SK-N-SH (cell line): ENCODE results near the gene PCSK6. TPM values are rescaled to one million over a fixed set of nuclear protein-coding genes. Genes with fewer than 3 reads are reported as not detected.

Source experiments
- CTCF ChIA-PET: fragments of 300-600, 350-600 bp; formaldehyde crosslinking; extraction: SDS; loops from one replicate; lab custom pipeline; 2021; lab: Yijun Ruan, JAX
- POLR2A ChIA-PET: fragments of 350-600 bp; sonication (Branson Sonifier 250); formaldehyde crosslinking; extraction: SDS; loops from one replicate; lab custom pipeline; 2020; ENCODE audit warnings: antibody characterized with exemption, inconsistent platforms; lab: Yijun Ruan, JAX
- DNase-seq: peaks from one replicate; pipeline ENCODE4 v3.0.0; 2012
- H2AFZ ChIP-seq: fragments of 200-600 bp; sonication (generic); 2 replicates; pipeline ENCODE4 v1.8.1; 2016; ENCODE audit warnings: antibody characterized with exemption, mild to moderate bottlenecking, low read depth
- H3F3A ChIP-seq: fragments of 200-600 bp; sonication (generic); replicated peaks from 2 replicates; pipeline ENCODE3; 2016; ENCODE audit warnings: antibody characterized with exemption, mild to moderate bottlenecking; ENCODE audit not compliant: insufficient read depth
- H3K27ac ChIP-seq, 2 experiments: fragments of 200-500 bp in 1 of 2; fragments of 200-600 bp in 1 of 2; sonication (Bioruptor generic) in 1 of 2; sonication (generic), shearing (Covaris generic) in 1 of 2; 2 replicates each; pipeline versions ENCODE4 v1.5.1 to v1.6.1; 2014 to 2016; ENCODE audit warnings: low read depth in 2 of 2, inconsistent platforms in 1 of 2, low read length in 1 of 2, mild to moderate bottlenecking in 1 of 2, mixed read lengths in 1 of 2
- H3K27me3 ChIP-seq: fragments of 200-600 bp; sonication (generic), shearing (Covaris generic); 2 replicates; pipeline ENCODE4 v1.6.1; 2016; ENCODE audit warnings: mixed run types; ENCODE audit not compliant: insufficient read depth
- H3K36me3 ChIP-seq, 2 experiments: fragments of 200-500 bp in 1 of 2; fragments of 200-600 bp in 1 of 2; sonication (Bioruptor generic) in 1 of 2; sonication (generic) in 1 of 2; replicated peaks in 1 of 2; 2 replicates each; pipeline versions ENCODE3 to v1.5.1; 2014 to 2016; ENCODE audit warnings: low read length in 1 of 2, mild to moderate bottlenecking in 1 of 2; ENCODE audit not compliant: insufficient read depth in 2 of 2, control insufficient read depth in 1 of 2
- H3K4me1 ChIP-seq, 2 experiments: fragments of 200-500 bp in 1 of 2; fragments of 200-600 bp in 1 of 2; sonication (Bioruptor generic) in 1 of 2; sonication (generic), shearing (Covaris generic) in 1 of 2; 2 replicates each; pipeline versions ENCODE4 v1.5.1 to v1.6.1; 2014 to 2016; ENCODE audit warnings: low read depth in 1 of 2, low read length in 1 of 2, mixed run types in 1 of 2; ENCODE audit not compliant: insufficient read depth in 2 of 2, control insufficient read depth in 1 of 2
- H3K4me2 ChIP-seq: fragments of 200-600 bp; sonication (generic), shearing (Covaris generic); 2 replicates; pipeline ENCODE4 v1.6.1; 2017; ENCODE audit warnings: mixed run types
- H3K4me3 ChIP-seq, 2 experiments: fragments of 200-500 bp in 1 of 2; fragments of 200-600 bp in 1 of 2; sonication (Bioruptor generic) in 1 of 2; sonication (generic), shearing (Covaris generic) in 1 of 2; 2 replicates each; pipeline versions ENCODE4 v1.5.1 to v1.8.1; 2014 to 2016; ENCODE audit warnings: low read depth in 2 of 2, inconsistent platforms in 1 of 2, low read length in 1 of 2, mild to moderate bottlenecking in 1 of 2, mixed read lengths in 1 of 2, moderate library complexity in 1 of 2
- H3K79me2 ChIP-seq: fragments of 200-600 bp; sonication (generic); 2 replicates; pipeline ENCODE4 v1.8.1; 2017; ENCODE audit warnings: mild to moderate bottlenecking; ENCODE audit not compliant: insufficient read depth
- H3K9ac ChIP-seq: fragments of 200-600 bp; sonication (generic); 2 replicates; pipeline ENCODE4 v1.6.1; 2017; ENCODE audit warnings: mixed run types
- H3K9me2 ChIP-seq: fragments of 200-600 bp; sonication (generic); 2 replicates; pipeline ENCODE4 v1.6.1; 2017; ENCODE audit warnings: mixed run types
- H3K9me3 ChIP-seq: fragments of 200-600 bp; sonication (generic); 2 replicates; pipeline ENCODE4 v1.6.1; 2017; ENCODE audit warnings: mixed run types, mild to moderate bottlenecking, moderate library complexity
- H4K20me1 ChIP-seq: fragments of 200-600 bp; sonication (generic); 2 replicates; pipeline ENCODE4 v1.6.1; 2017; ENCODE audit warnings: mild to moderate bottlenecking, mixed run types; ENCODE audit not compliant: insufficient read depth
- EP300 ChIP-seq, 2 experiments: IDR thresholded peaks; 2 replicates each; pipeline versions ENCODE4 v1.4.0 to v1.6.1; 2012; ENCODE audit warnings: borderline replicate concordance in 1 of 2, low read depth in 1 of 2, low read length in 1 of 2
- FOSL2 ChIP-seq: IDR thresholded peaks from 2 replicates; pipeline ENCODE4 v1.4.0; 2012; ENCODE audit warnings: low read depth, mild to moderate bottlenecking, moderate library complexity, borderline replicate concordance
- FOXJ3 ChIP-seq: sonication (generic); formaldehyde crosslinking; IDR thresholded peaks from 2 replicates; pipeline ENCODE4 v1.5.1; 2020; ENCODE audit warnings: mild to moderate bottlenecking, missing genetic modification reagents
- IRF3 ChIP-seq: fragments of 150-350 bp; IDR thresholded peaks from 2 replicates; pipeline ENCODE4 v1.6.1; 2016; ENCODE audit warnings: mild to moderate bottlenecking, low read depth, low read length
- JUND ChIP-seq: IDR thresholded peaks from 2 replicates; pipeline ENCODE4 v1.4.0; 2012
- MAX ChIP-seq: IDR thresholded peaks from 2 replicates; pipeline ENCODE4 v1.4.0; 2012; ENCODE audit warnings: low read depth
- MEF2A ChIP-seq: IDR thresholded peaks from 2 replicates; pipeline ENCODE4 v1.4.0; 2012; ENCODE audit warnings: low read depth, borderline replicate concordance
- MXI1 ChIP-seq: IDR thresholded peaks from 2 replicates; pipeline ENCODE4 v1.6.1; 2012; ENCODE audit warnings: mild to moderate bottlenecking, low read depth, low read length, improper control_type of control experiment
- NFIC ChIP-seq: IDR thresholded peaks from 2 replicates; pipeline ENCODE4 v1.4.0; 2012; ENCODE audit warnings: borderline replicate concordance
- NRF1 ChIP-seq: IDR thresholded peaks from 2 replicates; pipeline ENCODE4 v1.6.1; 2012; ENCODE audit warnings: low read depth, mild to moderate bottlenecking, low read length
- POLR2AphosphoS5 ChIP-seq: IDR thresholded peaks from 2 replicates; pipeline ENCODE4 v1.6.1; 2012; ENCODE audit warnings: low read depth, low read length
- RAD21 ChIP-seq: IDR thresholded peaks from 2 replicates; pipeline ENCODE4 v1.6.1; 2012; ENCODE audit warnings: mild to moderate bottlenecking, low read length
- RCOR1 ChIP-seq: fragments of 150-350 bp; IDR thresholded peaks from 2 replicates; pipeline ENCODE4 v1.6.1; 2017; ENCODE audit warnings: antibody characterized with exemption, low read length
- RXRA ChIP-seq: IDR thresholded peaks from 2 replicates; pipeline ENCODE4 v1.4.0; 2012; ENCODE audit warnings: low read depth, mild to moderate bottlenecking, borderline replicate concordance
- TAF1 ChIP-seq: IDR thresholded peaks from 2 replicates; pipeline ENCODE4 v1.6.1; 2012; ENCODE audit warnings: low read depth, mild to moderate bottlenecking, low read length, moderate library complexity, borderline replicate concordance
- TEAD4 ChIP-seq: IDR thresholded peaks from 2 replicates; pipeline ENCODE4 v1.4.0; 2012; ENCODE audit warnings: mild to moderate bottlenecking, borderline replicate concordance; ENCODE audit not compliant: insufficient read depth
- YY1 ChIP-seq: IDR thresholded peaks from 2 replicates; pipeline ENCODE4 v1.4.0; 2012; ENCODE audit warnings: low read depth, mild to moderate bottlenecking
- WGBS: methylation state at CpG from one replicate; pipeline ENCODE4 v1.1.6; 2017; ENCODE audit warnings: low lambda C conversion rate; 5-methylcytosine and 5-hydroxymethylcytosine counted together
- polyA plus RNA-seq, 3 experiments: library from polyadenylated mRNA; depleted of rRNA; stranded (reverse); fragments of >200 nt; gene quantifications; 2 replicates each; pipeline ENCODE4 v1.2.3, GENCODE V29; 2012

The PCSK6 gene
- polyA plus RNA-seq, 1 of the 3 experiments (the other 2 are of a cell fraction): 0.03 TPM

GRCh38 chr15:101449471-101450402 lies 39.8 kb downstream of the PCSK6 start:
- no peak overlapping the region for H3K4me2 ChIP-seq

GRCh38 chr15:101448336-101448735 lies 41.2 kb downstream of the PCSK6 start:
- DNase-seq: no peak
- H3K9me2 ChIP-seq: no peaks in the 10 kb centered on the region
- POLR2A ChIA-PET: no interaction called here
- no peaks in the 10 kb centered on the region for H3K36me3 ChIP-seq
- no peak overlapping the region for H3K9ac ChIP-seq
- no peak overlapping the region for H3K4me3 ChIP-seq
- H4K20me1 ChIP-seq: no peaks in the 10 kb centered on the region
- H3K27me3 ChIP-seq: no peaks in the 10 kb centered on the region
- no peak overlapping the region for H2AFZ ChIP-seq
- no peaks in the 10 kb centered on the region for H3F3A ChIP-seq
- H3K79me2 ChIP-seq: no peaks in the 10 kb centered on the region
- TF ChIP-seq RAD21: no peak
- TF ChIP-seq, all 33 proteins: peak for 0
- CTCF ChIA-PET: no interaction called here
- Histone ChIP-seq H3K9me3 (no peaks in the 10 kb centered on the region), H3K4me2 (no peak overlapping the region), H3K4me1 (peaks cover 0 to 43% of the 10 kb centered on the region in 2 experiments; a peak in 2 of 4 replicates), H3K27ac (no peak overlapping the region; a peak in 1 of 4 replicates)
- WGBS: 89% methylated on average over 3 of the region's 3 CpGs

More at GRCh38 chr15:101449471-101450402, 39.8 kb downstream of the PCSK6 start:
- no peaks in the 10 kb centered on the region for H3K36me3 ChIP-seq
- H3K9ac ChIP-seq: no peak overlapping the region
- H3K27me3 ChIP-seq: no peaks in the 10 kb centered on the region
- POLR2A ChIA-PET: interaction anchor here (1.3 kb wide), 1 partner anchor 154 kb away, joined by 6 read pairs; the partner anchor contains the start of gene SNRPA1
- WGBS: 69% methylated on average over 19 of the region's 21 CpGs
- TF ChIP-seq FOXJ3 (CRISPR knock-in tag): 0 out of 2 replicates have a peak, but pooled peaks have one; percentile 12
- no peak for TF ChIP-seq IRF3
- no peak for TF ChIP-seq NFIC
- no peak for TF ChIP-seq NRF1
- H2AFZ ChIP-seq: no peak overlapping the region
- H3K79me2 ChIP-seq: no peaks in the 10 kb centered on the region
- H3K4me3 ChIP-seq: no peak overlapping the region
- peak overlapping the region in 1 of 2 experiments; percentile 81; a peak in 2 of 4 replicates for H3K27ac ChIP-seq
- no peaks in the 10 kb centered on the region for H3F3A ChIP-seq
- CTCF ChIA-PET: interaction anchor here (1.1 to 1.5 kb wide), 2 partner anchors 150 to 192 kb away, joined by 4 to 5 read pairs; no protein-coding TSS in a partner anchor
- peaks cover 0 to 52% of the 10 kb centered on the region in 2 experiments; a peak in 2 of 4 replicates for H3K4me1 ChIP-seq
- H3K9me3 ChIP-seq: no peaks in the 10 kb centered on the region
- no peak for DNase-seq
- H4K20me1 ChIP-seq: no peaks in the 10 kb centered on the region
- H3K9me2 ChIP-seq: no peaks in the 10 kb centered on the region

- H3K4me1 ChIP-seq: peaks cover 0 to 35% of the 10 kb centered on the region in 2 experiments; a peak in 2 of 4 replicates
- POLR2A ChIA-PET: no interaction called here
- no peaks in the 10 kb centered on the region for H4K20me1 ChIP-seq
- no peaks in the 10 kb centered on the region for H3K79me2 ChIP-seq
- no peaks in the 10 kb centered on the region for H3K9me2 ChIP-seq
- no peaks in the 10 kb centered on the region for H3K27me3 ChIP-seq
- no peak overlapping the region for H3K27ac ChIP-seq
- H3K36me3 ChIP-seq: no peaks in the 10 kb centered on the region
- CTCF ChIA-PET: no interaction called here
- no peak overlapping the region for H3K4me2 ChIP-seq
- TF ChIP-seq MAX (no peak), NFIC (no peak), RXRA (no peak), MXI1 (no peak), FOXJ3 (CRISPR knock-in tag) (no peak), JUND (no peak), MEF2A (no peak), TAF1 (no peak), EP300 (IDR thresholded peaks at IDR 0.05; ENCODE audit: borderline replicate concordance in 1 of 2, low read depth in 1 of 2, low read length in 1 of 2) (no peak), FOSL2 (no peak), TEAD4 (no peak), NRF1 (no peak), YY1 (no peak), RCOR1 (no peak), IRF3 (no peak), POLR2AphosphoS5 (no peak), RAD21 (no peak)
- no peak overlapping the region for H3K4me3 ChIP-seq
- H3K9me3 ChIP-seq: no peaks in the 10 kb centered on the region
- H3F3A ChIP-seq: no peaks in the 10 kb centered on the region
- WGBS: 85% methylated on average over 19 of the region's 20 CpGs
- DNase-seq: peak; percentile 52
- no peak overlapping the region for H3K9ac ChIP-seq
- no peak overlapping the region for H2AFZ ChIP-seq
Measured at GRCh38 chr15:101447561-101448071, 41.9 kb downstream of the PCSK6 start.
